ENCODE results near the gene GNG2. TPM values are rescaled to one million over a fixed set of nuclear protein-coding genes. Genes with fewer than 3 reads are reported as not detected.

GNG2 gene
- total and polyA plus RNA-seq, 5 experiments from 2014 or later = 57.8 to 172 (median 115) TPM

DNA sequence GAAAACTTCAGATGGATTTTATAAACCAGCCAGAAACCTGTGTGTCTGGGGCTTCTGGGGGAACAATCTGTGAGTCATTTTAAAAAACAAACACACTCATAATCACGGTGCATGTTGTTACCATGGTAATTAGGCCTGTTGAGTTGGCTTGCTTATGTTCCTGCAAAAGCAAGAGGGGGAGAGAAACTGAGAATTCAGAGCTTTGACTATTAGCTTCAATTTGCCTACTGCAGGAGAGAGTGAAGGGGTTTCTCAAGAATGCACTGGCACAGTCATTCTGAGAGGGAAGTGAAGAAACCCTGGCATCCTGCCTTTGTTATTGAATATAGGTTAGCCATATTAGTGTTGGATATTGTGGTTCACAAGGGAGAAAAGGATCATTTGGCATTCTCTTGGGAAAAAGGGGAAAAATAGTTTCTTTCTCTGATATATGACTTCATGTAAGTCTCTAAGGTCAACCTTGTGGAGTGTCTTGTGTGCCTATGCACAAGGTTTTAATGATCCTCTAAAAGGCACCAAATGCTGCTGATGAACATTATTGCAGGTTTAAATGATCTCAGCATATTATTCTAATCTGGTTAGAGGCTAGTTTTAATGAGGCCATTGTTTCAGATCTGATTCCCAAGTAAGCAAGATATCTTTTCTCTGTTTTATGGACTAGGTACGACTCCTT, 12.9 kb downstream of the GNG2 start:
- Mint-ChIP-seq H3K9me3 (no peaks in the 10 kb centered on the region), H3K36me3 (peaks cover under 1 to 32% (median 24%) of the 10 kb centered on the region in 3 donors), H3K27me3 (no peaks in the 10 kb centered on the region), H3K27ac (peak overlapping the region in 9 of 10 donors; percentile 18 to 75 (median 58)), H3K4me1 (peaks cover 30 to 71% (median 66%) of the 10 kb centered on the region in 4 donors), H3K4me3 (peak overlapping the region in 9 of 10 donors; percentile 11 to 62 (median 34))
- DNase-seq (peak in 2 of 10 donors; percentile 33 to 38), ATAC-seq (peak; percentile 54 to 69)
- POLR2A ChIA-PET = interaction anchor here (0.6 to 1.2 kb wide), 2 partner anchors 10 to 63 kb away, joined by 3 to 4 read pairs; no protein-coding TSS in a partner anchor

DNA sequence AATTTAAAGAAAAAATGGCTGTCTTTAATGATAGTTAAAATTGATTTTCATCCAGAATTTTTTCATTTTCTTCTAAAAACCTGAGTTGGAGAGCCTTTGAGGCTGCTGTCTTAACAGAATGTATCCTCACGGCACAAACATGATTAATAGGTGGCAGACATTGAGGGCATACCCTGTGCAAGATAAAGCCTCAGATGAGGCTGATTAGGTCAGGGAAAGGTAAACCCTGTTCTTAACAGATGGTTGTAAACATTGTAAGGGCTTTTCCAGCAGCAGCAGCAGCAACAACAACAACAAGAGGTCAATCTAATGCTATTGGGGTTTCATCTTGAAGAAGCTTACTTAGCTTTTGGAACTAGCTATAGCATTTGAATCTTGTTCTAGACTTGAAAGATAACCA, 17.4 kb downstream of the GNG2 start:
- H3K4me3 Mint-ChIP-seq = peak overlapping the region in 1 of 10 donors; percentile 28
- ATAC-seq = no peak
- POLR2A ChIA-PET = no interaction called here

DNA sequence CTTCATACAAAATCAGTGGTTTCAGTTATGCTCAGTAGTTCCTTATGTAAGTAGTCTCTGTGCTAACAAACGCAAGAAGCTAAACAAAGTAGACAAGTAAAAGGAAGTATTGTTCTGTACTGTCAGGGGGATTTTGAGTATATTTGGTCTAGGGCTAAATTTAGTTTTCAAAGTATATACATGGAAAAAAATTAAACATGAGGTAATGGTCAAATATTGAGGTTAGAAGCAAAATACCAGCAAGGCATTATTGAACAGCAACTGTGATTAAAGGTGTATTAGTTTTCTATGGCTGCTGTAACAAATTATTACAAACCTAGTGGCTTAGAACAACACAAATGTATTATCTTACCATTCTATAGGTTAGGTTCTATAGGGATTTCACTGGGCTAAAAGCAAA, 18.8 kb downstream of the GNG2 start:
- Mint-ChIP-seq H3K36me3 (peaks cover 9 to 50% (median 44%) of the 10 kb centered on the region in 3 donors), H3K4me1 (peaks cover 21 to 89% (median 68%) of the 10 kb centered on the region in 4 donors), H3K27ac (peak overlapping the region in 8 of 10 donors; percentile 13 to 74 (median 42)), H3K4me3 (peak overlapping the region in 1 of 10 donors; percentile 16), H3K27me3 (no peaks in the 10 kb centered on the region), H3K9me3 (peaks cover 0 to 6% (median 0%) of the 10 kb centered on the region in 9 donors)
- DNase-seq (no peak), ATAC-seq (no peak)
- POLR2A ChIA-PET = no interaction called here

More for the DNA sequence above, 17.4 kb downstream of the GNG2 start:
- Mint-ChIP-seq H3K27me3 (no peaks in the 10 kb centered on the region), H3K36me3 (peaks cover 9 to 60% (median 52%) of the 10 kb centered on the region in 3 donors), H3K9me3 (peaks cover 0 to 6% (median 0%) of the 10 kb centered on the region in 9 donors), H3K27ac (peak overlapping the region in 8 of 10 donors; percentile 33 to 84 (median 55)), H3K4me1 (peaks cover 25 to 89% (median 72%) of the 10 kb centered on the region in 4 donors)
- no peak for DNase-seq

DNA sequence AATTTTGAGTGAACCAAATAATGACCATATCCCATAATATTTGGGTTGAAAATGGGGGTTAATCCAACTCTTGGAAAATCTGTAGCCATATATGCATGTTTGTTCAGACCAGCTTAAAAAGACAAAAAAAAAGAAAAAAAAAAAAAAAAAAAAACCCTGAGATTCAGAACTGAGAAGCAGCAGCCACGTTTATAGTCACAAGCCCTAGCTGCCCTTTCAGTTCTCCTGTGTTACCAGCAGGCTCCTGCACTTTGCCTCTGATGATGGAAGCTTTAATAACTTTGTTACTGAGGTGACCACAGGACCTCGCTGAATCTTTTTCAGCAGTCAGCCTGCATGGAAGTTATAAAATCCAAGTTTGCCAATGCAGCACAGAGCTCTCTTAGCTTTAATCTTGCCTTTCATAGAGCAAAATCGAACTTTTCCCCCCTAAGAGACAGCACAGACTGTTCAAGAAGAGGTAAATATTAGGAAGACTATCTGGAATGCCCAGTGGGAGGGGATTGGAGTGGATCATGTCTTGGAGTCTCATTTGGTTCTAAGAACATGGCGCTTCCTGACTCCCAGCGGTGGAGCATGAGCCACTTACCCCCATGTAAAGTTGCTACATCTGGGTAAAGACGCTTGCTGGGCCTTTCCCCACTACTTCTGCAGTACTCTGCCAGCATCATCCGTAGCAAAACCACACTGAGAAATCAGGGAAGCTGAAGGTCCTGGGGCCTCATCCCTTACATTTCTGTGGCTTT, 20.6 kb downstream of the GNG2 start:
- Mint-ChIP-seq H3K4me3 (peak overlapping the region in 3 of 10 donors; percentile 3 to 19 (median 11)), H3K9me3 (peaks cover 0 to 6% (median 0%) of the 10 kb centered on the region in 9 donors), H3K36me3 (peaks cover 9 to 48% (median 40%) of the 10 kb centered on the region in 3 donors), H3K4me1 (peaks cover 24 to 96% (median 75%) of the 10 kb centered on the region in 4 donors), H3K27ac (peak overlapping the region in 9 of 10 donors; percentile 32 to 88 (median 40)), H3K27me3 (no peaks in the 10 kb centered on the region)
- POLR2A ChIA-PET = interaction anchor here (1.6 kb wide), 1 partner anchor 20 kb away, joined by 7 read pairs; the partner anchor contains the start of gene GNG2
- no peak for DNase-seq
- ATAC-seq = no peak

DNA sequence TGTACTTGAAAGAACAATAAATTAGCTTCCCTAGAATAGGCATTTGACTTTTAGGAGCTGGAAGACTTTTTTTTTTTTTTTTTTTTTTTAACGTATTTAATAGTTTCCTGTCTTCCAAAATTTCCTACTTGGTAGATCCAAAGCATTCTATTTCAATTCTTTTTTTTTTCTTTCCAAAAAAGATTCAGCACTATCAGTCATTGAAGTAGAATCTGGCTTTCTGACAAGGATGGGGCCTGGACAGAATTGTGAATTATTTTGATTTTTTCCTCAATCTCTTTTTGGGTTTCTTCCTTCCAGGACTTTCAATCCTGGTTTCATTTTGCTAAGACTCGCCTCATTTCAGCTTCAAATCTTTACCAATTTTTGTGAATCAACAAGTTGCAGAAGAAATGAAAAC, 21.2 kb downstream of the GNG2 start:
- no peak for DNase-seq
- Mint-ChIP-seq H3K36me3 (peaks cover 9 to 48% (median 40%) of the 10 kb centered on the region in 3 donors), H3K4me1 (peaks cover 26 to 96% (median 75%) of the 10 kb centered on the region in 4 donors), H3K9me3 (peaks cover 0 to 6% (median 0%) of the 10 kb centered on the region in 9 donors), H3K27me3 (no peaks in the 10 kb centered on the region), H3K27ac (peak overlapping the region in 4 of 10 donors; percentile 22 to 88 (median 45)), H3K4me3 (no peak overlapping the region)
- POLR2A ChIA-PET = interaction anchor here (1.6 kb wide), 1 partner anchor 21 kb away, joined by 7 read pairs; the partner anchor contains the start of gene GNG2
- no peak for ATAC-seq

DNA sequence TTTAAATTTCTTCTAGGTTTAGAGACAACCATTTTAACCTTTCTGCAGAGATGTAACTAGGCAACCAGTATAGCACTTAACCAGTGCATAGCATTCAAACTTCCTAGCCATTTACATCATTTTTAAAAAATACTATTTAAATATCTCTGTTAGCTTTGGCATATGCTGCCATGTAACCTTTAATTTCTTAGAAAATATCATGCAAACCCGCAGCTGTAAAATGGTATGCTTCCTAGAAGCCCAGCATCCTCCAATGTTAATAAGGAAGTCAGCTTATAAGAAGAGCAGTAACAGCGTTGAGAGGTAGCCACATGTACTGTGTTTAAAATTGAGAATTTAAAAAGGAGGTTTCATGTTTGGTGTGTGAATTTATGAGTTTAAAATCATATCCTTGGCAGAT, 22.8 kb downstream of the GNG2 start:
- peak in 1 of 2 donors; percentile 20 for ATAC-seq
- H3K4me1 Mint-ChIP-seq = peaks cover 28 to 94% (median 72%) of the 10 kb centered on the region in 4 donors

DNA sequence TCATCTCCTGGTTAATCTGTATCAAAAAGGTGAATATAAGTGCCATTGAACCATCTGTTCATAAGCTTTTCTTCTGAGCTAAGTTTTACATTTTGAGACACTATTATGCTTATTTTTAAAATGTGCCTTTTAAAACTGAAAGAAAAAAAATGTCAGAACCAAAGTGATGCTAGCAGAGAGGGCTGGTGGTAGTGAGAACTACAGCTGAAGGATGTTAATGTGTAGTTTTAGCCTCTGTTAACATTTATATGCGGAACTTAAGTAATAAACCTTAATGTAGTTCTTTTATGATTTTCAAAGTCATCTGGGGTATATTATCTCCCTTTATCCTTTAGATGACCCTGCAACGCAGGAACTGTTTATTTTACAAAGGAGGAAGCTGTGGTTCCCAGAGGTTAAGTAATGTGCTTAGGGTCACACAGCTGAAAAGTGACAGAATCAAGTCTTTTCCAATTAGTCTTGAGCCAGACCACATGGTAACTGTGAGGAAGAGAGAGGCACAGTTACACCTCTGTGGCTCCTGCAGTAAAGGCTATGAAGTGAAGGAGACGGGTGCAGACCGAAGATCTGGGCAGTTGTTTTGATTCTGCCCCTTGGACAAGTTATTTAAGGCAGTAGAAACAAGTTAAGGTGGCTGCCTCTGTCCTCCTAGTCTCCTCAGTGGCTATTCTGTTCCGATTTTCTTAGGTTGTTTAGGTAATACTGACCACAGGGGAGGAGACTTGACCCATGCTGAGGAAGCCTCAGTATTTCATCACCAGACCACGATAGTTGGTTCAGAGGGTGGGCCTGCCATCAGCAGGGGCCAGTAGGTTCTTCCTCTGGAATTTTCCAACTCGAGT, 23.9 kb downstream of the GNG2 start:
- ATAC-seq = peak; percentile 51 to 64
- Mint-ChIP-seq H3K27ac (peak overlapping the region; percentile 60 to 91 (median 82)), H3K27me3 (no peaks in the 10 kb centered on the region), H3K9me3 (no peaks in the 10 kb centered on the region), H3K4me3 (peak overlapping the region in 9 of 10 donors; percentile 17 to 67 (median 43)), H3K4me1 (peaks cover 30 to 94% (median 72%) of the 10 kb centered on the region in 4 donors), H3K36me3 (peaks cover 0 to 47% (median 30%) of the 10 kb centered on the region in 3 donors)
- POLR2A ChIA-PET = interaction anchor here (0.5 to 1.7 kb wide), 4 partner anchors 9 to 37 kb away, joined by 3 to 4 read pairs (median 4); partner anchors contain the start of gene GNG2
- DNase-seq = no peak

More for the DNA sequence above, 22.8 kb downstream of the GNG2 start:
- Mint-ChIP-seq H3K27me3 (no peaks in the 10 kb centered on the region), H3K27ac (peak overlapping the region in 8 of 10 donors; percentile 2 to 75 (median 19)), H3K9me3 (peaks cover 0 to 6% (median 0%) of the 10 kb centered on the region in 9 donors), H3K36me3 (peaks cover 9 to 48% (median 33%) of the 10 kb centered on the region in 3 donors), H3K4me3 (peak overlapping the region in 4 of 10 donors; percentile 1 to 41 (median 14))
- no peak for DNase-seq
- POLR2A ChIA-PET = interaction anchor here (0.6 to 1.7 kb wide), 4 partner anchors 8 to 27 kb away, joined by 3 to 4 read pairs (median 4); partner anchors contain the start of gene GNG2

DNA sequence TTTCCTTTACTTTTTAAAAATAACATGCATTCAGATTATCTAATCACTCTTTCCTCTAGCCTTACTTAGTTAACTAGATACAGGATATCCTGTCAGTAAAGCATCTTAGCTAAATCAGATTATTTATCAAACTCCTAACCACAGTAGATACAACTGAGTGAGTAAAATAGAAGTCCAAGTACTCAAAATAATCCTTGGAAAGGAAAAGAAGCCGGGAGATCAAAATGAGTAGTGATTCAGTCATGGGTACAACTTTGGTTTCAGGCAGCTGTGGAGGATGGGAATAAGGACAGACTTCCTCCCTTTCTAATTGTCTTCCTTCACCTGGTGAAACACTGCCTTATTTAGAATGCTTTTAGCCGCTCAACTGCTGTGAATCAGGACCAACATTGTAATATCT, 29.4 kb downstream of the GNG2 start:
- H3K9me3 Mint-ChIP-seq = no peaks in the 10 kb centered on the region
- H3K4me3 Mint-ChIP-seq = peak overlapping the region in 8 of 10 donors; percentile 8 to 67 (median 48)
- peaks cover 29 to 93% (median 83%) of the 10 kb centered on the region in 4 donors for H3K4me1 Mint-ChIP-seq
- ATAC-seq = peak; percentile 61 to 79
- peaks cover 4 to 38% (median 17%) of the 10 kb centered on the region in 3 donors for H3K36me3 Mint-ChIP-seq
- peak overlapping the region; percentile 1 to 79 (median 44) for H3K27ac Mint-ChIP-seq
- no peaks in the 10 kb centered on the region for H3K27me3 Mint-ChIP-seq
- peak in 1 of 10 donors; percentile 11 for DNase-seq
- POLR2A ChIA-PET = interaction anchor here (1.4 to 1.8 kb wide), 2 partner anchors 26 to 30 kb away, joined by 3 read pairs; partner anchors contain the start of gene GNG2

DNA sequence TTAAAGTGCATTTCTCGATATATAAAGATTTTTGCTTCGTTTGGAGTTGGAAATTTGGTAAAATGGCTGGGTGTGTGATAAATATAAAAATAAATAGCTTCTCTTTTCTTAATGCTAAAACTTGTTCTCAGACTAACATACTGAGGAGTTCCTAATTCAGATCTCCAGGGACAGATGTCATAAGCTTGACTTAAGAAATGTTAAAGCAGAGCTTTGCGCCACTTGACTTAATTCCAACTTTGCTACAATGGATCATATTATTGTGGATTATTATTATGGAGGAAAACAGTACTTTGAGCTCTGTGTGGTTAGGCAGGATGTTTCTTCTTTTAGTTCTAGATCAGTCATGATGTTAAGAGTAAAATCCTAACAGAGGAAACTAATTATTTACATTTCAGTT, 33.8 kb downstream of the GNG2 start:
- H3K9me3 Mint-ChIP-seq = no peaks in the 10 kb centered on the region
- no peak for ATAC-seq
- H3K36me3 Mint-ChIP-seq = peaks cover 8 to 29% (median 20%) of the 10 kb centered on the region in 3 donors
- no peaks in the 10 kb centered on the region for H3K27me3 Mint-ChIP-seq
- peak overlapping the region in 1 of 10 donors; percentile 14 for H3K4me3 Mint-ChIP-seq
- POLR2A ChIA-PET = interaction anchor here (1.3 to 2.0 kb wide), 2 partner anchors 8 to 47 kb away, joined by 3 to 5 read pairs; no protein-coding TSS in a partner anchor
- H3K27ac Mint-ChIP-seq = peak overlapping the region in 2 of 10 donors; percentile 37 to 39
- H3K4me1 Mint-ChIP-seq = peaks cover 25 to 89% (median 78%) of the 10 kb centered on the region in 4 donors
- no peak for DNase-seq

DNA sequence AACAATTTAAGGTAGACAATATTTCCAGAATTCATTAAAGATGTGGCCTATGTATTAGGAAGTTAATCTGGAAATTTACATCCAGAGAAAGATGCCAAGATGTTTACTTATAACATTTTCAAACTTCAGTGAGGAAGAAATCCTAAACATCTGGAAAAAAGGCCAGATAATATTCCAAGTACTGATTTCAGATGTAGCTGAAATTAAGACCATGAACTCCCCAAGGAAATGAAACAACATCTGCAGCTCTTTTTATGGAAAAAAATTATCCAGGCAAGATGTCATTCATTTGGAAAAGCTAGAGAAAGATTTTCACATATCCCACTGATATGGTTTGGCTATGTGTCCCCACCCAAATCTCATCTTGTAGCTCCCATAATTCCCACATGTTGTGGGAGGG, 35.0 kb downstream of the GNG2 start:
- peaks cover 8 to 33% (median 22%) of the 10 kb centered on the region in 3 donors for H3K36me3 Mint-ChIP-seq
- POLR2A ChIA-PET = interaction anchor here (2.0 kb wide), 1 partner anchor 48 kb away, joined by 5 read pairs; no protein-coding TSS in a partner anchor
- ATAC-seq = no peak

DNA sequence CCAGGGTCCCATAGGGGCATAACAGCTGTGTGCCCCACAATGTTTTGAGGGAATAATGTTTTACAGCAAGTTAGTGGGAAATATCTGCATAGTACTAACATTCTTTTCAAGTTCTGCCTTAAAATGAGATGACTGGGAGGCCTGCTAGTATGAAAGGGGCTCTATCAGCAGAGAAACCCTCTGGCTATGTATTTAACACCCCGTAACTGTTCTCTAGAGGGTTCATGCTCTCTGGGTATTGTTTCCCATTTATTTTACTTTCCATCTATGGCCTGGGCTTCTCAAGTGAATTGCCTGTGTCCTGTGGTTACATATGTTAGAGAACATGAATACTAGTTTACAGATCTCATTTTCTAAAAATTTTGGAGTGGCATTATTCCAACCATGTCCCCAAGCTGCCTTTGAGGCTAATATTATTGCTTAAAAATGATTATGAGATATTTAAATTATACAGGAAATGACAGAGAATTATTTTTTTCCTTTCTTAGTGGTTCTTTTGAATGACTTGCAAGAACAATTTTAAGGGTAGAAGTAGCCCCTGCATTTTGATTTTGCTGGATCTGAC, 37.5 kb downstream of the GNG2 start:
- peaks cover 4 to 23% (median 19%) of the 10 kb centered on the region in 3 donors for H3K36me3 Mint-ChIP-seq
- no peak overlapping the region for H3K4me3 Mint-ChIP-seq
- H3K9me3 Mint-ChIP-seq = peaks cover 0 to 2% (median 0%) of the 10 kb centered on the region in 9 donors
- no peaks in the 10 kb centered on the region for H3K27me3 Mint-ChIP-seq
- ATAC-seq (no peak), DNase-seq (no peak)
- H3K27ac Mint-ChIP-seq = peak overlapping the region in 9 of 10 donors; percentile 15 to 95 (median 86)
- POLR2A ChIA-PET = interaction anchor here (1.1 kb wide), 1 partner anchor 11 kb away, joined by 3 read pairs; no protein-coding TSS in a partner anchor
- peaks cover 23 to 83% (median 67%) of the 10 kb centered on the region in 4 donors for H3K4me1 Mint-ChIP-seq

More for the DNA sequence above, 35.0 kb downstream of the GNG2 start:
- Mint-ChIP-seq H3K9me3 (no peaks in the 10 kb centered on the region), H3K27me3 (no peaks in the 10 kb centered on the region), H3K4me3 (no peak overlapping the region), H3K4me1 (peaks cover 20 to 89% (median 78%) of the 10 kb centered on the region in 4 donors), H3K27ac (peak overlapping the region in 1 of 10 donors; percentile 36)
- DNase-seq = no peak

All from naive thymus-derived CD8-positive, alpha-beta T cell (primary cell).